ENCODE results near the gene UHRF1.
"Not testable (repeated sequence)": the region's sequence is repeated elsewhere in the genome, so short reads cannot be mapped to it uniquely, and the experiment has no call there.

The UHRF1 gene

DNA sequence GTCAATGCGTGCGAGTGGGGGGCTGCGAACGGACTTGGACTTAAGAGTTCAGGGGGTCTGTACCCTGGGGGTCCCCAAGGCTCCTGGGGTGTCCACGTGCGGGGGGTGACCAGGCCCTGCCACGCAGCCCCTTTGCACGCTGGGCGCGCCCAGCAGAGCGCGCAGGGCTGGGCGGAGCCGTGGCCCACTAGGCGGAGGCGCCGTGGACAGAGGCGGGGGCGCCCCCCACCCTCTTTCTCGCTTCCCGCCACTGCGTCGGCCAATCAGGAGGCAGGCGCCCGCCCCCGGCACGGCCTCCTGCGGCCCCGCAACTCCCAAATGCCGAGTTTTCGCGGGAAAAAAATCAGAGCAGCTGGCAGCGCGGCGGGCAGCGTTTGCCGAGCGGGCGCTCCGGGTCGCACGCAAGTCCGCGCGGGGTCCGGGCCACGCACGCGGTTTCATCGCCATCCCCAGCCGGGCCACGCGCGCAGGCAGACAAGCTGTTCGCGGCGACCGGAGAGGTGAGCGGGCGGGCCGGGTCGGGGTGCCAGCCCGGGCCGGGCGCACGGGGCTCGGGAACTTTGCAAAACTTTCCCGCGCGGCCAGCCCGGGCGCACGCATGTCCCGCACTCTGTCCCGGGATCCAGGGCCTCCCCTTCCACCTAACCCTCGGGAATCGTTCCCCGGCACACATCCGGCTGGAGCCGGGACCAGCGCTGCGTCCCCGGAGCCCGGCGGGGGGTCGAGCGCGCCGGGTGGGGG, at the start of gene UHRF1:
UHRF1 (plus strand) TSS at position 346 of the 741 bp plus-strand sequence. CDS start 1,385 bp downstream, outside the sequence.
- peak; percentile 82 for DNase-seq (ENCODE audit: low spot score)

DNA sequence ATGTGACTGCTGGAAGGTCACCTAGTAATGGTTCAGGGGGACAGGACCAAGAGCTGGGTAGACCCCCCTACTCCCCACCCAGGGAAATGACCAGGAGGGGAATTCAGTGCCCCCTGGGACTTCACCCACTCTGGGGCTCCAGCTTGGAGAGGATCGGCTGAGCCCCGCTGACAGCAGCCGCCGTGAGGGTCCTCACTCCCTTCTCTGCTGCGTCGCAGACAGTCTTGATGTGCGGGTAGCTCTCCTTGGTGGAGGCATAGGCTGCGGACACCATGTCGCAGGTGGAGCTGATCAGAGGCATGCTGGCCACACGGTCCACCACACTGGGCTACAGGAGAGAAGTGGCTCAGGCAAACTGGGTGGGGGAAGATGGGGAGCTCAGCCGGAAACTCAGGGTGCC, 49.6 kb upstream of the UHRF1 start:
- no peak for DNase-seq (ENCODE audit: low spot score)

DNA sequence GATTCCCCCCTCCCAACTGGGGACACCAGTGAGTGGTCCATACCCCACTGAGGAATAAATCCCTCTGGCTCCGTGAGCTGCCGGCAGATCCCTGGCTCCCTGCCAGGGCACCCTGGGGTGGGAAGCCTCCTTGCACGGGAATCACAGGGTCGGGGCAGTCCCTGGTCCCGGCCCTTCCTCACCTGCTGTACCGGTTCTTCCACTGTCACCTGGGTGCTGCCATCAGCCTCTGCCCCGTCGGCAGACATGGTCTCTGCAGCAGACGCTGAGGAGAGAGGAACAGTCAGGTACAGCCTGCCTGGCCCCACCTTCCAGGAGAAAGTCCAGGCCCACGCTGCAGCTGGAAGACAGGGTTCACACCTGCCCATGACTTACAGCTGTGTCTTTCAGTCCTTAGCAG, 48.2 kb upstream of the UHRF1 start:
- no peak for DNase-seq (ENCODE audit: low spot score)

DNA sequence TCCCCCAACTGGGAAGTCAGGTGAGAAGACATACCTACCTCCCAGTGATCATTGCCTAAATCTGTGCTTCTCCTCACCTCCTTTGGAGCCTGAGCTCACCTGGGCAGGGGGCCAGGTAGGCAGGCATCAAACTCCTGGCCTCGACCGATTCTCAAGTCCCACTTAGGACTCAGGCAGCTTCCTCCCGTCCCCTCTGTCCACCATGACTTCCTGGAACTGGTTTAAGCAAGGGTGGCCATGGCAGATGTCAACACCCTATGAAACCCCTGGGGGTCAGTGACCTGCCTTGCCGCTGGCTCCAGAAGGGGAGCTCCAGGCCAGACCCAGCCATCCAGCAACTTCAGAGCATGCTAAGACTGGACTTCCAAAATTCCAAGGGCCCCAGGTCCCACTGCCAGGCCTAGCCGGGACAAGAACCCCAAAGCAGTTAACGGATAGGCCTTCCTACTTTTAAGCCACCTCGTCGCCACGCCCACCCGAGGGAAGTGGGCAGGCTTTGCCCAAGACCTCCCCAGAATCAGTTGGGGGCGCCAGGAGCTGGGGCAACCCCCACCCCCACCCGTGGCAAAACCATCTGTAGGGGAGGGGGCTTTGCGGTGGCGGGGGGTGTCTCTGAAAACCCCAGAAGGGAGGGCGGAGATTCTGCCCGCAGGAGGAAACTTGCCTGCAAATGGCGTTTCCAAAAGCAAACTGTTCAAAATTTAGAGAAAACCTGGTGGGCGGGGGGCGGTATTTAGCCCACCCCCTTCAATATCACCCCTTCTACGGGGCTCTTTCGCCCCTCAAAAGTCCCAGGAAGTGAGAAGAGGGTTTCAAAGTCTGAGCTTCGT, 42.5 kb upstream of the UHRF1 start:
- DNase-seq (ENCODE audit: low spot score) = peak; percentile 28

DNA sequence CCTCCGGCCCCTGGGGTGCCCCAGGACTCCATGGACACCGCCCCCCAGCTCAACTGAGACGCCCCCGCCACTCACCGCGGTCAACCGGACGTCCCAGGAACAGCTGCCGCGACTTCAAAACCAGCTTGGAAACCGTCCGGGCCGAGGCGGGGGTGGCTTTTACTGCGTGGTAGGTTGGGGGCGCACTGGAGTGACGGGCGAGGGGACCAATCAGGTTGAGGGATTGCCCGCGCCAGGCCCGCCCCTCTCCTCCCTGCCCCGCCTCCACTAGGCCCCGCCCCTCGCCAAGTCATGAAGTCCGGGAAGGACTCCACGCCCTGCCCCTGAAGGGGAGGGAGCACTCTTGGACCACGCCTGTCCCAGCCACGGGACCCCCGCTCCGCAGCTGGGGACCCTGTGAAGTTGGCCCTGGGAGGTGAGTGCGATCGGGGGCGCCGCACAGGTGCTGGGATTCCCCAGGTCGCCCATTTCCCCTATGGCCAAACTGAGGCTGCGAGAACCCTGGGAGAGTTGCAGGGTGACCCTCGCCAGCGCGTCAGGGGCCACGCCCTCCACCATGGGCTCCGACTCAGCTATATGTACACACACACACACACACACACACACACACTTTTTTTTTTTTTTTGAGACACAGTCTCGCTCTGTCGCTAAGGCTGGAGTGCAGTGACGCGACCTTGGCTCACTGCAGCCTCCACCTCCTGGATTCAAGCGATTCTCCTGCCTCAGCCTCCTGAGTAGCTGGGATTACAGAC, 41.6 kb upstream of the UHRF1 start, which contains the start of gene PLIN3:
PLIN3 (minus strand) TSS at position 134 of the 752 bp plus-strand sequence. CDS start 6,273 bp downstream, outside the sequence.
- peak; percentile 94 for DNase-seq (ENCODE audit: low spot score)

DNA sequence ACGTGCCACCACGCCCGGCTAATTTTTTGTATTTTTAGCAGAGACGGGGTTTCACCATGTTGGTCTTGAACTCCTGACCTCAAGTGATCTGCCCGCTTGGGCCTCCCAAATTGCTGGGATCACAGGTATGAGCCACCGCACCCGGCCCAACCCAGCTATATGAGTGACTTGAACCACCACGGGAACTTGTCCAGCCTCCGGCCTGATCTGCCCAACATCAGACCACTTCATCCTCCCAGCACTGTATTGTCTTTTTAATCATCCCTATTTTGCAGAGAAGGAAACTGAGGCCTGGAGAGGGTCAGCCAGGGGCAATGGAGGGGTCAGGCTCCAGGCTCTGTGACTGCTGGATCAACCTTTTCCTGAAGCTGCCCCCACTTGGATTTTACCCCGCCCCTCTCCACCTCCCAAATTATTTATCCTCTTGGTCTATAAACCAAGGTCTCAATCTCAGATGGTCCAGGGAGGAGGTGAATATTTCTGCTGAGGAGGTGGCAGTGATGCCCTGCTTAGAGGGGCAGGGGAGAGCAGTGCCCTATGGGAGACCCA, 40.9 kb upstream of the UHRF1 start:
- DNase-seq (ENCODE audit: low spot score) = no peak

DNA sequence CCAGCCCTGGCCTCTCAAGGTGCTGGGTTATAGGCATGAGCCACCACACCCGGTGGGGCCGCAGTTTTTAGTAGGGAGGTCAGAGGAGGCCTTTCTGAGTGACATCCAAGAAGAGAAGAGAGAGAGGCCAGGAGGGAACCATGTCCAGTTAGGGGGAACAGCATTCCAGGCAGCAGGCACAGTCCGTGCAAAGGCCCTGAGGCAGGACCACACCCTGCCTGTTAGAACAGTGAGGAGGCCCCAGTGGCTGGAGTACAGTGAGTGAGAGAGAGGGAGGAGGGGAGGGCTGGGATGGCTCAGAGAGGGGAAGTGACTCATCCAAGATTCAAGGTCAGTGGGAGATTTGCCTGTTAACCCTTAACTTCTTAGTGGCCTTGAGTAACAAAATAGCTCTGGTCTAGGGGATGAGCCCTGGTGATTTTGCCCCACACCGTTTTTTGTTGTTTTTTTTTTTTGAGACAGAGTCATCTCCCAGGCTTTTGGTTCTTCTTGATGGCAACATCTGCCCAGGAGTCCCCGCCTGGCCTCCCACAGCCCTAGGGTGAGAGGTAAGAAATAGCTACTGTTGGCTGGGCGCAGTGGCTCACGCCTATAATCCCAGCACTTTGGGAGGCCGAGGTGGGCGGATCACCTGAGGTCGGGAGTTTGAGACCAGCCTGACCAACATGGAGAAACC, 39.1 kb upstream of the UHRF1 start:
- peak; percentile 60 for DNase-seq (ENCODE audit: low spot score)

DNA sequence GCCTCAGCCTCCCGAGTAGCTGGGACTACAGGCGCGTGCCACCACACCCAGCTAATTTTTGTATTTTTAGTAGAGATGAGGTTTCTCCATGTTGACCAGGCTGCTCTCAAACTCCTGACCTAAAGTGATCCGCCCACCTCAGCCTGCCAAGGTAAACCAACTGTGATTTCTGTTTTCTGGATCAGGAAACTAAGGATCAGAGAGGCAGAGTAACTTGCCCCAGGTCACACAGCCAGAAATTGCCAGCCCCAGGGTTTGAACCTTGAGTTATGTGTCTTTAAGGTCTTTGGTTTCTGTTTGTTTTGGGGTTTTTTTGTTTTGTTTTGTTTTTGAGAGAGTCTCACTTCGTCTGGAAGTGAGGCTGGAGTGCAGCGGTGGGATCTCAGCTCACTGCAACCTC, 37.6 kb upstream of the UHRF1 start:
- no peak for DNase-seq (ENCODE audit: low spot score)

DNA sequence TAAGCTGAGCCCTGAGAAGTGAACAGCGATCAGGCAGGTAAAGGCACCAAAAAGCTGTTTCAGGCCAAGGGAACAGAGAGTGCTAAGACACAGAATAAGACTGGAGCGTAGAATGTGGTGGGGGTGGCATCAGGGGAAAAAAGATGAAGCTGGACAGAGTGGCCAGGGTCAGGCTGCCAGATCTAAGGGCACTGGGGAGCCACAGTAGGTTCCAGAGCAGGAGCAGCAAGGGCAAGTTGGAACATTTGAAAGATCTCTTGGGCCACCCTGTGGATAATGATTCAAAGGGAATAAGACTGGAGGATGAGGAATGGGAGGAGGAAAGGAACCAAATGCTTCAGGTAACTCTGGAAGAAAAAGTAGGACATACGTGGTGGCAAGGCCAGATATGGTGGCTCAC, 35.4 kb upstream of the UHRF1 start:
- no peak for DNase-seq (ENCODE audit: low spot score)

DNA sequence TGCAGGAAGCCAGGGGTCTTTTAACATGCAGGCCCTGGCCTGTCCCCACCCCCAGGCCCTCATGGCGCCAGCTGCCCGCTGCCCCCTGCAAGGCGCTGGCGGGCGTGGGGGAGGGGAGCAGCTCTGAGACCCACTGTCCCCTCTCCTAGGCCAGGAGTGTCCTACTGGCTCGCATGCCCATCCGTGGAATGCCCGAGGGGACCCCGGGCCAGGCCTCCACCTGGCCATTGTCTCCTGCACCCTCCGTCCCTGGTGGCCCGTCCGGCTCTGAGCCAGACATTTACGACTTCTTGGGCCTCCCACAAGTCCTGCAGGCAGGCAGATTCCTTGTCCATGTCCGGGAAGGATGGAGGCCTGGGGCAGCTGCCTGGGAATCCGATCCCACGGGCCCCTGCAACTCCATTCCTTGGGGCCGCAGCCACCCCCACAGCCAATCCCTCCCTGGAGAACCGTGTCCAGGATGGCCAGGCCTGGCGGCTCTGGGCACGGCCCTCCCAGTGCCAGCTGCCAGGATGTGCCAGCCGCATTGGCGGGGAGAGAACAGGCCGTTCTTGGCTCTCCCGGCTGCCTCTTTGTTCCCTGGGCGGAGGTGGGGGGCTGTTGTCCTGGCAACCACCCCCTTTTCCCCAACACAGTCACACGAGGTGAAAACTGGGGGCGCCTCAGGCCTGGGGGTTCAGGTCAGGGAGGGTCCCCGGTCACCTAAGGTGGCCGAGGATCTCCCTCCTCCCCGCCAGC, 31.4 kb upstream of the UHRF1 start:
- DNase-seq (ENCODE audit: low spot score) = no peak

DNA sequence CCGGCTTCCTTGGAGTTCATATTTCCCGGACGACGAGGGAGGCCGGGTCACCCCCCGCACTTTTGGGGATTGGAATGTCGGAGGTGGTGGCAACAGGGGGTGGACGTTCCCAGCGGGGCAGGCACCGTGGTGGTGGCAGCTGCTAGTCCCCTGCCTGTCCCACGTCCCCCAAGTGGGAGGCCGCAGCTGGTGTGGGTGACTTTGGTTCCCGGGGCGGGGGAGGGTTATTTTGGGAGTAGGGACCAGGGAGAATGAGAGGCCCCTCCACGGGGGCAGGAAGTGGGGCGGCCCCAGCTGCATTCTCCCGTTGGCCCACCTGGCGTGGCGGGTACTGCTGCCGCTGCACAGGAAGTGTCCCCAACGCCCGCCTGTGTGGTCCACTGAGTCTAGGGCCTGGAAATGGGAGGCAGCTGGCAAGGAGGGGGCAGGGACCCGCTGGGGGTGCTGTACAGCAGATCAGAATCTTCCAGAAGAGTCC, 30.8 kb upstream of the UHRF1 start:
- no peak for DNase-seq (ENCODE audit: low spot score)

DNA sequence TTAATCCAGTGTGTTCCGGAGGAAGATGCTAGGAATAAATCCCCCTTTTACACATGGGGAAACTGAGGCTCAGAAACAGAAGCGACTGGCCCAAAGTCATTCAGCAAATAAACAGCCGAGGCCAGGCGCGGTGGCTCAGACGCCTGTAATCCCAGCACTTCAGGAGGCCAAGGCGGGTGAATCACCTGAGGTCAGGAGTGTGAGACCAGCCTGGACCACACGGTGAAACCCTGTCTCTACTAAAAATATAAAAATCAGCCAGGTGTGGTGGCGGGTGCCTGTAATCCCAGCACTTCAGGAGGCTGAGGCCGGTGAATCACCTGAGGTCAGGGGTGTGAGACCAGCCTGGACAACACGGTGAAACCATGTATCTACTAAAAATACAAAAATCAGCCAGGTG, 30.3 kb upstream of the UHRF1 start:
- DNase-seq (ENCODE audit: low spot score) = no peak

DNA sequence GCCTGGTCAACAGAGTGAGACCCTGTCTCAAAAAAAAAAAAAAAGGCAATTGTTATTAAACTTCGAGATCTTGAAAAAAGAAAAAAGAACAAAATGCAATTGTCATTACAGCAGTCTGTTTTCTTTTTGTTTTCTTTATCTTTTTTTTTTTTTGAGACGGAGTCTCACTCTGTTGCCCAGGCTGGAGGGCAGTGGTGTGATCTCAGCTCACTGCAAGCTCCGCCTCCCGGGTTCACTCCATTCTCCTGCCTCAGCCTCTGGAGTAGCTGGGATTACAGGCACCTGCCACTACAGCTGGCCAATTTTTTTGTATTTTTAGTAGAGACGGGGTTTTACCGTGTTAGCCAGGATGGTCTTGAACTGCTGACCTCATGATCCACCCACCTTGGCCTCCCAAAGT, 26.4 kb upstream of the UHRF1 start:
- not testable (repeated sequence) for DNase-seq (ENCODE audit: low spot score)

DNA sequence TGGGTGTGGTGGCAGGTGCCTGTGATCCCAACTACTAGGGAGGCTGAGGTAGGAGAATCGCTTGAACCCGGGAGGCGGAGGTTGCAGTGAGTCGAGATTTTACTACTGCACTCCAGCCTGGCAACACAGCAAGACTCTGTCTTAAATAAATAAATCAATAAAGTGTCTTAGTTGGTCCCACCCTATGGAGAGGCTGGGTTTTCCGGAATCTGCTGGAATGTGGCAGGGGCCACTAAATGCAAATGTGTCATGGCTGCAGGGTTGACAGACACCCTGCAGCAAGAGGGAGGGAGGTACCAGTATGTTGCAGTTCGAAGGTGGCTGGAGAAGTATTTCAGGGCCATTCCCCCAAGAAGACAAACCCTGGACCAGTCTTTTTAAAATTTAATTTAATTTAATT, 24.3 kb upstream of the UHRF1 start:
- DNase-seq (ENCODE audit: low spot score) = not testable (repeated sequence)

DNA sequence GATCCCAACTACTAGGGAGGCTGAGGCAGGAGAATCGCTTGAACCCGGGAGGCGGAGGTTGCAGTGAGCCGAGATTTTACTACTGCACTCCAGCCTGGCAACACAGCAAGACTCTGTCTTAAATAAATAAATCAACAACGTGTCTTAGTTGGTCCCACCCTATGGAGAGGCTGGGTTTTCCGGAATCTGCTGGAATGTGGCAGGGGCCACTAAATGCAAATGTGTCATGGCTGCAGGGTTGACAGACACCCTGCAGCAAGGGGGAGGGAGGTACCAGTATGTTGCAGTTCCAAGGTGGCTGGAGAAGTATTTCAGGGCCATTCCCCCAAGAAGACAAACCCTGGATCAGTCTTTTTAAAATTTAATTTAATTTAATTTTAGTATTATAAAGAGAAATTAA, 21.5 kb upstream of the UHRF1 start:
- not testable (repeated sequence) for DNase-seq (ENCODE audit: low spot score)

DNA sequence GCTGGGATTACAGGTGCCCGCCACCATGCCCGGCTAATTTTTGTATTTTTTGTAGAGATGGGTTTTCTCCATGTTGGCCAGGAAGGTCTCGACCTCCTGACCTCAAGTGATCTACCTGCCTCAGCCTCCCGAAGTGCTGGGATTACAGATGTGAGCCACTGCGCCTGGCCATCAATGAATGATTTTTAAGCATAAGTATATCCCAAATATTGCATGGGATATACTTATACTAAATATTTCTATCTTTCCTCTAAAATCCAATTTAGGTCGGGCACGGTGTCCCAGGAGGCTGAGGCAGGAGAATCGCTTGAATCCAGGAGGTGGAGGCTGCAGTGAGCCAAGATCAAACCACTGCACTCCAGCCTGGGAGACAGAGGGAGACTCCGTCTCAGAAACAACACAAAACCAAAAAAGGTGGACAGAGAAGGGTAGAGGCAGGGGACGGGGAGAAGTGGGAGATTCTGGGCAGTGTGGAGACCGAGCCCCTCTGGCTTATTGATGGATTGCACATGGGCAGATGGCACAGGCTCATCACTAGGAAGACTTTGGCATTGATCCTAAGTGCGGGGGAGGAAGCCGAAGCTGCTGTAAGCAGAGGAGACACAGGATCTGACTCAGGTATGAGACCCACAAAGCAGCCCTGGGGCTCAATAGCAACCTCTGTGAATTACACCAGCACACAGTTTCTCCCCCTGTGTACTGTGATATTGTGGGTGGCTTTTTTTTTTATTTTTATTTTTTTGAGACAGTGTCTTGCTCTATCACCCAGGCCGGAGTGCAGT, 20.1 kb upstream of the UHRF1 start:
- no peak for DNase-seq (ENCODE audit: low spot score)

DNA sequence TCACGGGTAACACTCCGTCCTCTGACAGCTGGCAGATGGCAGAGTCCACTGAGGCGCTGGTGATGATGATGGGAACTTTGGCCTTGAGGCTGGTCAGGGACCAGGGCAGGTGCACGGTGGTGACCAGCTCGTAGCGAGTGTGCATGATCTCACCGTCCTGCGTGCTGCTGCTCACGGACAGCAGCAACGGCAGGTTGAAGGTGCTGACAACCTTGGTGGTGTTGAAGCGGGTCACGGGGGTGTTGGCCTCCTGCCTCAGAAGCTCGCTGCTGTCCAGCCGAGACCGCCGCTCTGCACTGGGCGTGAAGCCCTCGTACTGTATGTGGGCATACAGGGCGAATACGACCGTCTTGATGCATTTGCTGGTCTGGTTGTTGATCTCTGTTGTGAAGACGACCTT, 18.2 kb upstream of the UHRF1 start:
- no peak for DNase-seq (ENCODE audit: low spot score)

DNA sequence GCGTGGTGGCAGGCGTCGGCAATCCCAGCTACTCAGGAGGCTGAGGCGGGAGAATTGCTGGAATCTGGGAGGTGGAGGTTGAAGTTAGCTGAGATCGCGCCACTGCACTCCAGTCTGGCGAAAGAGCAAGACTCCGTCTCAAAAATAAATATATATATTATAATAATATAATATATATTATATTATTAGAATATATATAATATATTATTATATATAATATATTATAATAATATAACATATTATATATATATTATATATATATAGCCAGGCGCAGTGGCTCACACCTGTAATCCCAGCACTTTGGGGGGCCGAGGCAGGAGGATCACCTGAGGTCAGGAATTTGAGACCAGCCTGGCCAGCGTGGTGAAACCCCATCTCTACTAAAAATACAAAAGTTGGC, 16.3 kb upstream of the UHRF1 start:
- DNase-seq (ENCODE audit: low spot score) = not testable (repeated sequence)

DNA sequence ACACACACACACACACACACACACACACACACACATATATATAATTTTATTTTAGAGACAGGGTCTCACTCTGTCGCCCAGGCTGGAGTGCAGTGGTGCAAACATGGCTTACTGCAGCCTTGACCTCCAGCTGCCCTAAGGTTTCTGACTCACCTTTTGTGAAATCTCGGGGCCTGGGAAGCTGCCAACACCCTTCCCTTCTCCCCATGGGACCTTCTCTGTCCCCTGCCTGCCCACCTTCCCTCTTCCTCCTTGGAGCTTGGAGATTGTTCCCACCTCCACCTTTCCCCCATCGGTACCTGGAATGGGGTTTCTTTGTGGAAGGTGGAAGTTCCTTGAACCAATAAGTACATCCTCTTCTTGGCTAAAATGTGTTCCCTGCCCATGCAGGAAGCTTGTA, 12.9 kb upstream of the UHRF1 start:
- no peak for DNase-seq (ENCODE audit: low spot score)

DNA sequence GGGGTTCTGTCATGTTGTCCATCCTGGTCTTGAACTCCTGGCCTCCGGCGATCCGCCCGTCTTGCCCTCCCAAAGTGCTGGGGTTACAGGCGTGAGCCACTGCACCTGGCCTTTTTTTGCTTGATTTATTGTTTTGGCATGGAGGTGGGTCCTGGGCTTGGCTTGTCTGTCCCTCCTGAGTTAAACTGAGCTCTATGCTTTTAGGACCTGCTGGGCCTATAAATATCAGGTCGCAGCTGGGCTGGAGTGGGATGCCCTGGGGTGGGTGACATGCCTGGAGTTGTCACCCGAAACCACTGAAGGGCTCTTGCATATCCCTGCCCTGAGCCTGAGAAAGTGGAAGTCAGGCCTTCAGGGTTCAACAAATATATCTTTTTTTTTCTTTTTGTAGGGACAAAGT, 12.2 kb upstream of the UHRF1 start:
- no peak for DNase-seq (ENCODE audit: low spot score)

Data from activated CD4-positive, alpha-beta T cell treated with anti-CD3 and anti-CD28 coated beads, Interleukin-2, Interleukin-4, amounts not matched to agents 100 ng/mL and 50 ng/mL, durations not matched to agents 16 hours and 8 hours (primary cell).